B cell (primary cell): ENCODE measurements around the gene GRHL3.

Source experiments
- EZH2 ChIP-seq: IDR thresholded peaks from 2 replicates; pipeline ENCODE4 v1.6.1; 2012; ENCODE audit warnings: borderline replicate concordance, low read depth, mild to moderate bottlenecking, moderate library complexity, low read length; ENCODE audit not compliant: insufficient read depth, poor library complexity, severe bottlenecking
- TF ChIP-seq, protein P1 (sequence below): fragments of 200-600 bp; IDR thresholded peaks from one replicate; pipeline ENCODE4 v1.8.0; 2022; ENCODE audit warnings: antibody characterized with exemption, mild to moderate bottlenecking

DNA sequence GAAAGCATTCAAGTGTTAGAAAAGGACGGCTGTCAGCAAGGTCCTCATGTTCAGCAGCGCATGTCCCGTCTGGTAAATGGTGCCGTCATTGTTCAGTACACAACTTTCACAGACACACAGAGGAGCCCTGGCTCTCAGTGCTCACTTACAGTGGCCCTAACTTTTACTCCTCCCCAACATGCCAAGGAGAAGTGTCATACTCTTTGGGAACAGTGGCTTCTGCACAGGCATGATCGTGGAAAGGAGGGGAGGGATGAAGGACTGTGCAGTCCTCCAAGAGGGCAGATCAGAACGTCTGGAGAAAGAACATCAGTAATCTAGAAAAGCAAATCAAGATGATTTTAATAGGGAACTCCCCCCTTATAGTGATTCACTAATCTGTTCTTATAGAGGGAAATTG, 3.8 kb upstream of the GRHL3 start:
- TF ChIP-seq, protein P1, sequence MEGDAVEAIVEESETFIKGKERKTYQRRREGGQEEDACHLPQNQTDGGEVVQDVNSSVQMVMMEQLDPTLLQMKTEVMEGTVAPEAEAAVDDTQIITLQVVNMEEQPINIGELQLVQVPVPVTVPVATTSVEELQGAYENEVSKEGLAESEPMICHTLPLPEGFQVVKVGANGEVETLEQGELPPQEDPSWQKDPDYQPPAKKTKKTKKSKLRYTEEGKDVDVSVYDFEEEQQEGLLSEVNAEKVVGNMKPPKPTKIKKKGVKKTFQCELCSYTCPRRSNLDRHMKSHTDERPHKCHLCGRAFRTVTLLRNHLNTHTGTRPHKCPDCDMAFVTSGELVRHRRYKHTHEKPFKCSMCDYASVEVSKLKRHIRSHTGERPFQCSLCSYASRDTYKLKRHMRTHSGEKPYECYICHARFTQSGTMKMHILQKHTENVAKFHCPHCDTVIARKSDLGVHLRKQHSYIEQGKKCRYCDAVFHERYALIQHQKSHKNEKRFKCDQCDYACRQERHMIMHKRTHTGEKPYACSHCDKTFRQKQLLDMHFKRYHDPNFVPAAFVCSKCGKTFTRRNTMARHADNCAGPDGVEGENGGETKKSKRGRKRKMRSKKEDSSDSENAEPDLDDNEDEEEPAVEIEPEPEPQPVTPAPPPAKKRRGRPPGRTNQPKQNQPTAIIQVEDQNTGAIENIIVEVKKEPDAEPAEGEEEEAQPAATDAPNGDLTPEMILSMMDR, result no peak
- TF ChIP-seq EZH2, result no peak
